GM10847 (cell line): ENCODE results near the gene ARL15.

ENCODE experiments used
- POLR2A ChIP-seq: IDR thresholded peaks from 2 replicates; pipeline ENCODE4 v1.6.1; 2011; ENCODE audit not compliant: insufficient read length; ENCODE audit errors: extremely low read depth

The ARL15 gene

GRCh38 chr5:54007827-54008777, 302.3 kb downstream of the ARL15 start:
- TF ChIP-seq POLR2A = no peak

GRCh38 chr5:54004697-54005096, 305.7 kb downstream of the ARL15 start:
- no peak for TF ChIP-seq POLR2A

GRCh38 chr5:54002779-54003178, 307.6 kb downstream of the ARL15 start:
- no peak for TF ChIP-seq POLR2A

GRCh38 chr5:54001976-54002775, 308.2 kb downstream of the ARL15 start:
- no peak for TF ChIP-seq POLR2A

GRCh38 chr5:54000011-54000410, 310.4 kb downstream of the ARL15 start:
- TF ChIP-seq POLR2A = no peak

- TF ChIP-seq POLR2A = no peak
These were observed 312.4 kb downstream of the ARL15 start for GRCh38 chr5:53997736-53998627.

GRCh38 chr5:53996008-53996407, 314.4 kb downstream of the ARL15 start:
- no peak for TF ChIP-seq POLR2A

GRCh38 chr5:53994148-53994547, 316.2 kb downstream of the ARL15 start:
- TF ChIP-seq POLR2A = no peak

- TF ChIP-seq POLR2A = no peak
These were observed 318.4 kb downstream of the ARL15 start for GRCh38 chr5:53991942-53992341.

- TF ChIP-seq POLR2A = no peak
These were observed 323.3 kb downstream of the ARL15 start for GRCh38 chr5:53987101-53987500.

- TF ChIP-seq POLR2A = no peak
These were observed 324.6 kb downstream of the ARL15 start for GRCh38 chr5:53985796-53986195.

GRCh38 chr5:53984971-53985370, 325.4 kb downstream of the ARL15 start:
- no peak for TF ChIP-seq POLR2A

GRCh38 chr5:53983568-53984460, 326.6 kb downstream of the ARL15 start:
- no peak for TF ChIP-seq POLR2A

GRCh38 chr5:53980061-53980460, 330.3 kb downstream of the ARL15 start:
- no peak for TF ChIP-seq POLR2A
